Spleen (tissue), 11 donors: ENCODE results near the gene UBE2I. TPM values are rescaled to one million over a fixed set of nuclear protein-coding genes. Genes with fewer than 3 reads are reported as not detected.

Source experiments
- DNase-seq: peaks from one replicate; pipeline ENCODE4 v3.0.0-alpha.2; 2020
- H3K27ac ChIP-seq, 8 donors: fragments of 200-600 bp; sonication (generic) in 7 of 8; 1 replicate in 4 of 8; 2 replicates in 4 of 8; pipeline versions ENCODE4 v1.5.0 to v1.8.0; 2016 to 2021; ENCODE audit warnings: inconsistent platforms in 4 of 8, mild to moderate bottlenecking in 4 of 8, moderate library complexity in 1 of 8
- H3K27me3 ChIP-seq, 7 donors: fragments of 200-600 bp; sonication (generic) in 6 of 7; replicated peaks in 1 of 7; 1 replicate in 4 of 7; 2 replicates in 3 of 7; pipeline versions ENCODE4 v1.5.0 to v1.8.0; 2016 to 2021; ENCODE audit warnings: inconsistent platforms in 3 of 7, mild to moderate bottlenecking in 1 of 7
- H3K36me3 ChIP-seq, 6 donors: fragments of 200-600 bp; sonication (generic) in 5 of 6; 1 replicate in 4 of 6; 2 replicates in 2 of 6; pipeline versions ENCODE4 v1.5.0 to v1.8.0; 2016 to 2021; ENCODE audit warnings: inconsistent platforms in 2 of 6
- H3K4me1 ChIP-seq, 6 donors: fragments of 200-600 bp; sonication (generic) in 5 of 6; 1 replicate in 3 of 6; 2 replicates in 3 of 6; pipeline versions ENCODE4 v1.5.0 to v1.8.0; 2016 to 2021; ENCODE audit warnings: inconsistent platforms in 3 of 6
- H3K4me3 ChIP-seq, 8 donors: fragments of 200-600 bp; sonication (generic) in 7 of 8; 1 replicate in 4 of 8; 2 replicates in 4 of 8; pipeline versions ENCODE4 v1.5.0 to v1.8.0; 2016 to 2021; ENCODE audit warnings: inconsistent platforms in 4 of 8, mild to moderate bottlenecking in 4 of 8, moderate library complexity in 2 of 8
- H3K9me3 ChIP-seq, 8 donors: fragments of 200-600 bp; sonication (generic) in 7 of 8; 1 replicate in 4 of 8; 2 replicates in 4 of 8; pipeline versions ENCODE4 v1.5.0 to v1.8.0; 2016 to 2021; ENCODE audit warnings: inconsistent platforms in 4 of 8
- CTCF ChIP-seq, 11 experiments: fragments of 200-600 bp in 7 of 11; fragments of 450-650 bp in 4 of 11; sonication (generic) in 4 of 11; IDR thresholded peaks in 8 of 11; conservative IDR thresholded peaks in 3 of 11; 1 replicate in 7 of 11; 2 replicates in 4 of 11; pipeline versions ENCODE4 v1.4.0 to v1.8.0; 2016 to 2021; ENCODE audit warnings: antibody characterized with exemption in 11 of 11, inconsistent platforms in 4 of 11, mild to moderate bottlenecking in 1 of 11
- POLR2A ChIP-seq, 3 donors: fragments of 450-650 bp; IDR thresholded peaks; one replicate each; pipeline ENCODE4 v1.5.1; 2017; ENCODE audit warnings: antibody characterized with exemption in 3 of 3, mild to moderate bottlenecking in 1 of 3
- POLR2AphosphoS5 ChIP-seq, 3 donors: sonication (generic); formaldehyde crosslinking; IDR thresholded peaks; one replicate each; pipeline ENCODE4 v1.5.1; 2017; ENCODE audit warnings: antibody characterized with exemption in 3 of 3
- WGBS, 5 donors: extraction: QIAGEN DNeasy Blood & Tissue Kit in 3 of 5; methylation state at CpG; one replicate each; pipeline versions ENCODE4 v1.1.5 to v1.1.7; 2013 to 2018; 5-methylcytosine and 5-hydroxymethylcytosine counted together
- intact Hi-C: fragments of 100-400 bp; cut with DNase I; formaldehyde crosslinking; loops from one replicate; pipeline ENCODE4 v1.15.0; 2023; ENCODE audit warnings: low total_unique reads
- polyA plus RNA-seq, 3 donors: library from polyadenylated mRNA; stranded (reverse); fragments of 200-250 nt; gene quantifications; one replicate each; pipeline ENCODE4 v1.2.1, GENCODE V29; 2013
- total RNA-seq, 7 donors: library from RNA; depleted of rRNA in 3 of 7; stranded (reverse); fragments of >200 nt in 3 of 7; fragmentation: NEBNext Ultra II Directional in 4 of 7; extraction: Animal tissue kit (Norgen Biotek cat#: 25700) in 4 of 7; gene quantifications; one replicate each; pipeline versions ENCODE4 v1.1.0 to v1.2.1, GENCODE V29; 2016 to 2021
- donor health status: healthy with polysubstance abuse.
- donor health status: DM: no; HTN: no; CAD: no; lungs with moderate emphysema.
- donor health status: DM: no; HTN: no; CAD: no.
- donor health status: Bipolar disorder and iron deficiency.
- donor health status: healthy.
- donor health status: DM: no; HTN: no; CAD: no.
- donor health status: DM: yes; HTN: yes; CAD: no.

The UBE2I gene
- total and polyA plus RNA-seq, 10 donors = 78.1 to 142 (median 119) TPM

- no peak for DNase-seq
- Histone ChIP-seq H3K27me3 (no peaks in the 10 kb centered on the region), H3K27ac (no peak overlapping the region), H3K9me3 (no peaks in the 10 kb centered on the region), H3K36me3 (peaks cover 0 to 33% (median 7%) of the 10 kb centered on the region in 6 donors), H3K4me1 (peaks cover 17 to 89% (median 69%) of the 10 kb centered on the region in 6 donors), H3K4me3 (no peak overlapping the region)
- intact Hi-C loops = no loop called here
- TF ChIP-seq POLR2AphosphoS5 (IDR thresholded peaks at IDR 0.05) (no peak), CTCF (IDR thresholded peaks at IDR 0.05 in 8 of 11, conservative IDR thresholded peaks at IDR 0.05 in 3 of 11) (no peak), POLR2A (IDR thresholded peaks at IDR 0.05) (no peak)
- WGBS, 5 donors = 87 to 90% (median 89%) methylated on average over 48 to 49 of the region's 49 CpGs
These were observed 45.5 kb downstream of the UBE2I start for GRCh38 chr16:1354815-1355540.

GRCh38 chr16:1355591-1355990 is 46.2 kb downstream of the UBE2I start:
- no peak for DNase-seq
- H3K27me3 ChIP-seq = no peaks in the 10 kb centered on the region
- intact Hi-C loops = no loop called here
- peaks cover 0 to 33% (median 7%) of the 10 kb centered on the region in 6 donors for H3K36me3 ChIP-seq
- H3K9me3 ChIP-seq = no peaks in the 10 kb centered on the region
- TF ChIP-seq POLR2A (IDR thresholded peaks at IDR 0.05) = no peak
- TF ChIP-seq CTCF (IDR thresholded peaks at IDR 0.05 in 8 of 11, conservative IDR thresholded peaks at IDR 0.05 in 3 of 11) = no peak
- TF ChIP-seq POLR2AphosphoS5 (IDR thresholded peaks at IDR 0.05) = peak in 1 of 3 donors; percentile 32
- H3K27ac ChIP-seq = peak overlapping the region in 2 of 8 donors; percentile 40 to 78
- 85 to 90% (median 89%) methylated on average over 6 to 15 of the region's 15 CpGs for WGBS, 5 donors
- peaks cover 14 to 83% (median 64%) of the 10 kb centered on the region in 6 donors for H3K4me1 ChIP-seq
- H3K4me3 ChIP-seq = no peak overlapping the region

- peaks cover 9 to 76% (median 57%) of the 10 kb centered on the region in 6 donors for H3K4me1 ChIP-seq
- TF ChIP-seq POLR2A (IDR thresholded peaks at IDR 0.05) (no peak), CTCF (IDR thresholded peaks at IDR 0.05 in 8 of 11, conservative IDR thresholded peaks at IDR 0.05 in 3 of 11) (no peak), POLR2AphosphoS5 (IDR thresholded peaks at IDR 0.05) (peak in 2 of 3 donors; percentile 27 to 60)
- 76 to 88% (median 84%) methylated on average over 20 to 33 of the region's 33 CpGs for WGBS, 5 donors
- no peaks in the 10 kb centered on the region for H3K27me3 ChIP-seq
- H3K9me3 ChIP-seq = no peaks in the 10 kb centered on the region
- H3K36me3 ChIP-seq = peaks cover 0 to 38% (median 13%) of the 10 kb centered on the region in 6 donors
- H3K27ac ChIP-seq = peak overlapping the region in 3 of 8 donors; percentile 8 to 78 (median 40)
- no peak for DNase-seq
- intact Hi-C loops = no loop called here
- H3K4me3 ChIP-seq = no peak overlapping the region
These were observed 46.8 kb downstream of the UBE2I start for GRCh38 chr16:1356061-1356900.
